Hematopoietic multipotent progenitor cell treated with erythropoietin and hydrocortisone succinate and interleukin-3 and kit ligand, for 15 days (in vitro differentiated cells): ENCODE measurements around the gene XRCC4.

ENCODE experiments used
- DNase-seq: peaks from one replicate; pipeline ENCODE4 v3.0.0-alpha.2; 2015; ENCODE audit warnings: low spot score

Gene XRCC4

GRCh38 chr5:83388608-83389007, 311.3 kb downstream of the XRCC4 start:
- DNase-seq: no peak

- DNase-seq: no peak
Observed at GRCh38 chr5:83392766-83393503, 315.6 kb downstream of the XRCC4 start.

GRCh38 chr5:83393504-83393866, 316.1 kb downstream of the XRCC4 start:
- no peak for DNase-seq

DNA sequence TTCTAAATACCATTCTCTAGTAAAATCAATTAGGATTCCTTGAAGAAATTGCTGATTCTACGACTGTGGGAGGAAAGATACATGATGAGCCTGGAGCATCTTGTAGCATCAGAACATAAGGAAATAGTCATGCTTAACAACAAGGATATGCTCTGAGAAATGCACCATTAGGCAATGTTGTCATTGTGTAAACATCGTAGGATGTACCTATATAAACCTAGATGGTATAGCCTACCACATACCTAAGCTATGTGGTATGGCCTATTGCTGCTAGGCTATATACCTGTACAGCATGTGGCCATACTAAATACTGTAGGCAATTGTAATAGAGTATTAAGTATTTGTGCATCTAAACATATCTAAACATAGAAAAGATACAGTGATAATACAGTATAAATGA, 316.8 kb downstream of the XRCC4 start:
- DNase-seq: no peak

GRCh38 chr5:83396662-83397061, 319.3 kb downstream of the XRCC4 start:
- DNase-seq: no peak

DNA sequence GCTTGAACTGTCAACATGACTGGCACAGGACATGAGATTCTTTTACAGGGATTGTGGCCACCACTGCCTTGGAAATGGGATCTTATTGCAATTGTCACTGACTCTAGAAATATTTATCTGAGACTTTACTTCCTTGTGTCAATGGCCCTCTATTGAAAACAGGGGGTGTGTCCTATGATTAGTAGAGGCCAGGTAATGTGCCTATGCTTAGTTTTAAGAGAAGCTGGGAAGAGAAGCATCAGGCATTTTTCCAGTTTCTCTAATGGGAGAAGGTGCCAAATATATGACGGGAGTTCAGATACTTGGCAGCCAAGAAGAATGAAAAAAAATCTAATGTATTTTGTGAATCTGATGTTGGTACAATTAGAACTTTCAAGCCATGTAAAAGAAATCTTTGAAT, 320.3 kb downstream of the XRCC4 start:
- DNase-seq: no peak

GRCh38 chr5:83400241-83400640, 322.9 kb downstream of the XRCC4 start:
- DNase-seq: no peak

- DNase-seq: no peak
Observed at GRCh38 chr5:83400701-83401100, 323.4 kb downstream of the XRCC4 start.

- no peak for DNase-seq
Observed at GRCh38 chr5:83401122-83401731, 323.9 kb downstream of the XRCC4 start.

GRCh38 chr5:83401775-83402174, 324.4 kb downstream of the XRCC4 start:
- no peak for DNase-seq
